ENCODE data around the gene CDK14.
"Not testable (repeated sequence)": the region's sequence is repeated elsewhere in the genome, so short reads cannot be mapped to it uniquely, and the experiment has no call there.

CDK14 gene

DNA sequence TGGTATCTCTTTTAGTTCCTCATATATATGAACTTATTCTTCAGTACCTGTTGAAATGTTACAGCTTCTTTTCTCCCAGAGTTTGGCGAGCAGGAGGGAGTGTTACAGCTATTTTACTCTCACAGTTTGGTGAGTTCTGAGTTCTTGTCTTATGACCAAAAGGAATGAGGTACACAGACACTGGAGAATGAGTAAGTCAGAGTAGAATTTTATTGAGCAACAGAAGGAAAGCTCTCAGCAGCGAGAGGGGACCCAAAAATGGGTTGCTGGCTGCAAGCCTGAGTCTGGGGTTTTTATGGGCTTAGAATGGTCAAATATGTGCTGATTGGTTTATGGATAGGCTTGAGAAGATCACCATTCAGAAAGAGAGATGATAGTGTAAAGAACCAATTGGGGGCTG lies 175.2 kb downstream of the CDK14 start:
- peaks cover 13% of the 10 kb centered on the region for H3K9me3 Mint-ChIP-seq
- no peak overlapping the region for H3K4me3 Mint-ChIP-seq
- H3K27ac Mint-ChIP-seq, result no peak overlapping the region
- peaks cover 14% of the 10 kb centered on the region for H3K36me3 Mint-ChIP-seq (ENCODE audit: low read depth)
- H3K4me1 Mint-ChIP-seq (ENCODE audit: low read depth), result no peaks in the 10 kb centered on the region
- no peaks in the 10 kb centered on the region for H3K27me3 Mint-ChIP-seq

DNA sequence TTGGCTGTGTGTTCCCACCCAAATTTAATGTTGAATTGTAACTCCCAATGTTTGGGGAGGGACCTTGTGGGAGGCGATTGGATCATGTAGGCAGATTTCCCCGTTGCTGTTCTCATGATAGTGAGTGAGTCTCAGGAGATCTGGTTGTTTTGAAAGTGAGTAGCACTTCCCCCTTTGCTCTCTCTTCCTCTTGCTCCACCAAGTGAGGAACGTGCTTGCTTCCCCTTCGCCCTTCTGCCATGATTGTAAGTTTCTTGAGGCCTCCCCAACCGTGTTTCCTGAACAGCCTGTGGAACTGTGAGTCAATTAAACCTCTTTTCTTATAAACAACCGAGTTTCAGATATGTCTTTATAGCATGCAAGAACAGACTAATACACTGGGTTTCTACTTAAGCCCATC lies 176.3 kb downstream of the CDK14 start:
- Mint-ChIP-seq H3K27me3 (no peaks in the 10 kb centered on the region), H3K9me3 (peaks cover 13% of the 10 kb centered on the region), H3K4me1 (ENCODE audit: low read depth) (no peaks in the 10 kb centered on the region), H3K4me3 (no peak overlapping the region), H3K36me3 (ENCODE audit: low read depth) (peaks cover 14% of the 10 kb centered on the region), H3K27ac (peak overlapping the region; percentile 57)

DNA sequence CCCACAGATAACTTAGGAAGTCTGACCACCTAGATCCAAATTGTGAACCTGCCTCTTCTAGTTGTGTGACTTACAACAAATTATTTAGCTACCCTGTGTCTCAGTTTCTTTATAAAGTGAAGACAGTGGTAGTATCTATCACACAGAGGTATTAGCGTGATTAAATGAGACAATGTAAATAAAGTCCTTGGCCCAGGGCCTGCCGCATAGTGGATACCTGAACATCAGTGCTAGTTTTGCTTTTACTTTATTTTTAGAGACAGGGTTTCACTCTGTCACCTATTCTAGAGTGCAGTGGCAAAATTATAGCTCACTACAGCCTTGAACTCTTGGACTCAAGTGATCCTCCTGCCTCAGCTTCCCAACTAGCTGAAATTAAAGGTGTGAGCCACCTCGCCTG lies 177.1 kb downstream of the CDK14 start:
- no peak overlapping the region for H3K4me3 Mint-ChIP-seq
- no peaks in the 10 kb centered on the region for H3K27me3 Mint-ChIP-seq
- H3K9me3 Mint-ChIP-seq, result peaks cover 13% of the 10 kb centered on the region
- no peaks in the 10 kb centered on the region for H3K4me1 Mint-ChIP-seq (ENCODE audit: low read depth)
- no peak overlapping the region for H3K27ac Mint-ChIP-seq
- H3K36me3 Mint-ChIP-seq (ENCODE audit: low read depth), result peaks cover 14% of the 10 kb centered on the region

DNA sequence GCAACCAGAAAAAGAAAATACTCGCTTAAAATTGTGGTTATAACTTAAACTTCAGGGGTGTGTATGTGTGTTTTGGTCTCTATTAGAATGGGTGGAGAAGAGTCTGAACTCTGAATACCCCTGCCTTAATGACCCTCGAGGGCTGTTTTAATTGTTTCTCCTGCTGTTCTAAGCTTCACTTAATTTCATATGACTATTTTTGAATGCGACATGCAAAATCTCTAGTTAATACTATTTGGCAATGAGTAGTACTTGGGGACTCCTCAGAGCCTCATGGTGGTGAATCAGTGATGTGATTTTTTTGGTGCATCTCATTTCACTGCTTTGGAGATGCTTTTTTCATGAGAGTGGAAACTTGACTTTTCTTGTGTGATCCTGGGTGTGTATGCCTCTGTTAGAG lies 178.6 kb downstream of the CDK14 start:
- Mint-ChIP-seq H3K4me1 (ENCODE audit: low read depth) (no peaks in the 10 kb centered on the region), H3K27ac (no peak overlapping the region), H3K27me3 (no peaks in the 10 kb centered on the region), H3K36me3 (ENCODE audit: low read depth) (peaks cover 14% of the 10 kb centered on the region), H3K4me3 (no peak overlapping the region), H3K9me3 (peaks cover 13% of the 10 kb centered on the region)

DNA sequence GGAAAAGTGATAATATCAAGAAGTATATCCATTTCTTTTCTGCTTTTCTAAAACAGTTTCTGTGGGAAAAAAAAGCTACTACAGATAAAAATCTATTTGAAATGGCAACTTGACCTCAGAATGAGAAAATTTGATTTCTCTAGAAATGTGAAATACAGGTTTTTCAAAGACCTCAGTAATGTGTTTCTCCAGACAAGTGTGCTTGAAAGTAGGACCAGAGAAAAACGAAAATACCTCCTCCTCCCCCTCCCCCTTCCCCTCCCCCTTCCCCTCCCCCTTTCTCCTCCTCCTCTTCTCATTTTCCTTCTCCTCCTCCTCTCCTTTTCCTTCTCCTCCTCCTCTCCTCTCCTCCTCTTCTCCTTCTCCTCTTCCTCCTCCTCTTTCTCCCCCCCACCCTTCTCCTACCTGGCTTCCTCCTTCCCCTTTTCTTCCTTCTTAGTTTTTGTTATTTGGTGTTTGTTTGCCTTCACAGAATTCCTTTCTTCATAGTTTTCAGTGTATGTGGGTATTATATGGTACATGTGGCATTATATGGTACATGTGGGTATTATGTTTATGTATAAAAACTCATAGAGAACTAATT lies 179.4 kb downstream of the CDK14 start:
- Mint-ChIP-seq H3K4me3 (no peak overlapping the region), H3K36me3 (ENCODE audit: low read depth) (peaks cover 13% of the 10 kb centered on the region), H3K27me3 (no peaks in the 10 kb centered on the region), H3K27ac (no peak overlapping the region), H3K9me3 (peaks cover 12% of the 10 kb centered on the region), H3K4me1 (ENCODE audit: low read depth) (no peaks in the 10 kb centered on the region)

DNA sequence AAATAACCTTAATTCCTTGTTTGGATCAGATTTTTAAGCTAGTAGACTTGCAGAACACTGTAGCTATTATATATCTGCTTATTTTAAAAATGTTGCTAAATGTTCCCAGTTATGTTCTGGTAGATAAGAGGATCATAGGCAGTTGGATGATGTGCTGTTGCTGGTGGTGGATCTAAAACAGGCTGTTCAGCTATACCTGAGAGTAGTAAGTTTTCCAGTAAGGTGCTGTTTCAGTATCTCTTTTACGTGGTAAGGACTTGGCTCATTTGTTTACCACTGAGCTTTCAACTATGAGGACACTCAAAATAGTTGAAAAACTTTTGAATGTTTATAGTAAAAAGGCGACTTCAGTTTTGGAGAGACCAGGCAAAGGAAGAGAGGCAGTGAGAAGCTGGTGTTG lies 180.9 kb downstream of the CDK14 start:
- H3K27ac Mint-ChIP-seq, result no peak overlapping the region

DNA sequence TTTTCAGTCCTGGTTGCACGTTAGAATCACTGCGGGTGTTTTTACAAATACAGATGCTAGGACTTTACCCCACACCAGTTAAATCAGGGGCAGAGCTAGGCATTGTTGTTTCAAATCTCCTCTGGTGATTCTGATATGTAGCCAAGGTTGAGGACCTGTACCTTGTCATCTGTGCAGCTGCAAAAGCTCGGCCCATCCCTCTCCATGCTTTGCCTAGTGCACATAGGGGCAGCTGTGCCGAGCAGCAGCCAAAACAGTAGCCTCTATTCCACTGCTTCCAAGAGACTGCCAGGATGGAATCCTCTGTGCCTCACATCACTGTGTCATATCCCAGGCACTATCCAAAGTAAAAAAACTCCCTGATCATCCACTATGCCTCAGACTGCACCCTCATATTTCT lies 181.3 kb downstream of the CDK14 start:
- H3K36me3 Mint-ChIP-seq (ENCODE audit: low read depth), result peaks cover 1% of the 10 kb centered on the region
- no peak overlapping the region for H3K4me3 Mint-ChIP-seq
- peaks cover 2% of the 10 kb centered on the region for H3K9me3 Mint-ChIP-seq
- H3K4me1 Mint-ChIP-seq (ENCODE audit: low read depth), result no peaks in the 10 kb centered on the region
- H3K27me3 Mint-ChIP-seq, result no peaks in the 10 kb centered on the region
- H3K27ac Mint-ChIP-seq, result no peak overlapping the region

More for the DNA sequence above, 180.9 kb downstream of the CDK14 start:
- Mint-ChIP-seq H3K36me3 (ENCODE audit: low read depth) (peaks cover 3% of the 10 kb centered on the region), H3K4me1 (ENCODE audit: low read depth) (no peaks in the 10 kb centered on the region), H3K9me3 (peaks cover 4% of the 10 kb centered on the region), H3K4me3 (no peak overlapping the region), H3K27me3 (no peaks in the 10 kb centered on the region)

DNA sequence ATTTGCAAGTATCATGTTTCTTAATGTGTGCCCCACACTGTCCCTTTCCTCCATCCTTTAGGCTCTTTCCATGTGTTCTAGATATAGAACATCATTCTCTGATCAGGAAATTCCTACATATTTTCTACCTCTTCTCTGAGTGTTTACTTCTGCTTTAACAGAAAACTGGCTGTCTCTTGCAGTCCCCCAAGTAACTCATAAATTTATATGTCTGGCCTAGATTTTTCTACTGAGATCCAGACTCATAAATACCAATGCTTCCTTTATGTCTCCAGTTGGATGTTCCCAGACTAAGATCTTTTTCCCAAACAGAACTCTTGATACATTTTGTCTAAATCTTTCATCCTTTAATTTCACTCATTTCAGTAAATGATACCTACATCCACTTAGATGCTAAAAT lies 181.8 kb downstream of the CDK14 start:
- H3K4me1 Mint-ChIP-seq (ENCODE audit: low read depth), result no peaks in the 10 kb centered on the region
- H3K27ac Mint-ChIP-seq, result no peak overlapping the region

DNA sequence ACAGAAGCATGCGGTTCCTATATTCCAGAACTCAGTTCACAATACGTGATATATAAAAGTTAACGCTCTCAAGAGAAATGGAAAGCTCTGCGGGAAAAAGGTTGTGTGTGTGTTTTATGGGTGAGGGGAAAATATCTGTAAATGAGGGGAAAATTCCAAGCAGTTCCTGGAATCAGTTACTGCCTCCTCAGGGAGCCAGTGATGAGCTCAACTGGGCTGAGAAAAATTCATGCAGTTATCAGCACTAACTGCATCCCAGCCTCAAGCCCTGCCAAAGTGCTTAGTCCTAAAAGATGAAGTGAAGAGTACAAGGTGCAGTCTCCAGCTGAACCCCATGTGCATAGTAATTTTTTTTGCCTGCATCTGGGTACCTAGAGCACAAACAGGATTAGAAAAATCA lies 191.9 kb downstream of the CDK14 start:
- Mint-ChIP-seq H3K27me3 (no peaks in the 10 kb centered on the region), H3K4me3 (no peak overlapping the region), H3K36me3 (ENCODE audit: low read depth) (peaks cover 9% of the 10 kb centered on the region), H3K27ac (no peak overlapping the region), H3K9me3 (peaks cover 18% of the 10 kb centered on the region), H3K4me1 (ENCODE audit: low read depth) (no peaks in the 10 kb centered on the region)

More for the DNA sequence above, 181.8 kb downstream of the CDK14 start:
- no peak overlapping the region for H3K4me3 Mint-ChIP-seq
- H3K36me3 Mint-ChIP-seq (ENCODE audit: low read depth), result no peaks in the 10 kb centered on the region
- no peaks in the 10 kb centered on the region for H3K27me3 Mint-ChIP-seq
- H3K9me3 Mint-ChIP-seq, result no peaks in the 10 kb centered on the region

DNA sequence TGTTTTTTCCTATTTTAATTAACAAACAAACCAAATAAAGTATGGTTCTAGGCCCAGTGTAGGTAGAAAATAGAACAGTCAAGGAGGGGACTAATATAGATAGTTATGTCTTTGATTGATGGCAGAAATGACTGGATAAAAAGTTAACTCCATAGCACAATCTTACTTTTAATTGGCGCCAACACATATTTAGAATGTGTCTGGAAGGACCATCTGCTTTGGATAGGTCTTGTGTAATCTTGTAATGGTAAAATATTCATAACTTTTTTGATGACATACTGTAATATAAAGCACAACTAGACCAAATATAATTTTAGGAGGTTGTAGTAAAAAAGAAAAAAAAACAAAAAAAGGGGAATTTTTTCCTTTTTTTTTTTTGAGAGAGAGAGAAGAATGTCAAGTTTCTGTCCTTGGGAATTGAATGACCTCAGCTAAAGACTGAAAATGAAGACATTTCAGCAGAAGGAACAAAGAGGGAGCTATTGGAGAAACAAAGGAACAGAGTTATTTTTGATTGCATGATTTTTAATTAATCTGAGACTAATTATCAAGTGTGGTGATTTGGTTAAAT lies 193.7 kb downstream of the CDK14 start:
- no peak overlapping the region for H3K4me3 Mint-ChIP-seq
- no peak overlapping the region for H3K27ac Mint-ChIP-seq
- no peaks in the 10 kb centered on the region for H3K4me1 Mint-ChIP-seq (ENCODE audit: low read depth)
- no peaks in the 10 kb centered on the region for H3K27me3 Mint-ChIP-seq
- H3K9me3 Mint-ChIP-seq, result peaks cover 22% of the 10 kb centered on the region
- peaks cover 5% of the 10 kb centered on the region for H3K36me3 Mint-ChIP-seq (ENCODE audit: low read depth)

DNA sequence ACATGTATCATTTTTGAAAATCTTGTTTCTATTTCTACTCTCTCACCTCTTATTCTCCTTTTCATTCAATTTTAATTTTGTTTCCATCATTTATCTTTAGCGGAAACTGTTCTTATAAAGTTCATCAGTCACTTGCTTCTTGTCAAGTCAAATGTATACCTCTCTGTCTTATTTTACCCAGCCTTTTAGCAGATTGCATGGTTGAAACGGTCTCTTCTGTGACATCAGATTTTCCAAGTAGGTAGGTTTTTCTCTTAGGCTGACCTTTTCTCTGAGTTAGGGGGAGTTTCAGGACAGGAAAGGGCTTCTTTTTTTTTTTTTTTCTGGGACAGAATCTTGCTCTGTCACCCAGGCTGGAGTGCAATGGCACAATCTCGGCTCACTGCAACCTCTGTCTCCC lies 195.5 kb downstream of the CDK14 start:
- H3K27ac Mint-ChIP-seq, result no peak overlapping the region
- no peaks in the 10 kb centered on the region for H3K4me1 Mint-ChIP-seq (ENCODE audit: low read depth)
- peaks cover 30% of the 10 kb centered on the region for H3K9me3 Mint-ChIP-seq
- no peak overlapping the region for H3K4me3 Mint-ChIP-seq
- H3K36me3 Mint-ChIP-seq (ENCODE audit: low read depth), result peaks cover 5% of the 10 kb centered on the region
- H3K27me3 Mint-ChIP-seq, result no peaks in the 10 kb centered on the region

DNA sequence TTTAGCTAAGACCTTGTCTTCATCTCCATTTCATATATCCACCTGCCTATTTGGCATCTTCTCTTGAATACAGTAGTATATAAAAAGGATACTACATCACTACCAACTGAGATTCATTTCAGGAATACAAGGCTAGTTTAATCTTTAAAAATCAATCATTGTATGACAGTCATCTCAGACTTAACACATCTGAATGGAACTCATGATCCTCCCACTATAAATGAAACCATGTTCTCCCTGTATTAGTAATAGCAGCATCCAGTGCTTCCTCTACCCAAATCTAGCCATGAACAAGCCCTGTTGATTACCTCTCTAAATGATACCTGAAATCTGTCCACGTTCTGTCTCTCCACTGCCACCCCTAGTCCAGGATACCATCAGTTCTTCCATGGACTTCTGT lies 196.2 kb downstream of the CDK14 start:
- Mint-ChIP-seq H3K27me3 (no peaks in the 10 kb centered on the region), H3K27ac (no peak overlapping the region), H3K36me3 (ENCODE audit: low read depth) (peaks cover 5% of the 10 kb centered on the region), H3K4me3 (no peak overlapping the region), H3K4me1 (ENCODE audit: low read depth) (no peaks in the 10 kb centered on the region), H3K9me3 (peaks cover 32% of the 10 kb centered on the region)

DNA sequence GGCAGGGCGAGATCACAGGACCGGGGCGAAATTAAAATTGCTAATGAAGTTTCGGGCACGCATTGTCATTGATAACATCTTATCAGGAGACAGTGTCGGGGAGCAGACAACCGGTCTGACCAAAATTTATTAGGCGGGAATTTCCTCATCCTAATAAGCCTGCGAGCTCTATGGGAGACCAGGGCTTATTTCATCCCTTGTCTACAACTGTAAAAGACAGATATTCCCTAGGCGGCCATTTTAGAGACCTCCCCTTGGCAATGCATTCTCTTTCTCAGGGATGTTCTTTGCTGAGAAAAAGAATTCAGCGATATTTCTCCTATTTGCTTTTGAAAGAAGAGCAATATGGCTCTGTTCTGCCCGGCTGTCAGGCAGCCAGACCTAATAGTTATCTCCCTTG lies 198.1 kb downstream of the CDK14 start:
- not testable (repeated sequence) for H3K27ac Mint-ChIP-seq; H3K27me3 Mint-ChIP-seq; H3K36me3 Mint-ChIP-seq (ENCODE audit: low read depth); H3K4me3 Mint-ChIP-seq; H3K4me1 Mint-ChIP-seq (ENCODE audit: low read depth)
- H3K9me3 Mint-ChIP-seq, result peaks cover 32% of the 10 kb centered on the region

DNA sequence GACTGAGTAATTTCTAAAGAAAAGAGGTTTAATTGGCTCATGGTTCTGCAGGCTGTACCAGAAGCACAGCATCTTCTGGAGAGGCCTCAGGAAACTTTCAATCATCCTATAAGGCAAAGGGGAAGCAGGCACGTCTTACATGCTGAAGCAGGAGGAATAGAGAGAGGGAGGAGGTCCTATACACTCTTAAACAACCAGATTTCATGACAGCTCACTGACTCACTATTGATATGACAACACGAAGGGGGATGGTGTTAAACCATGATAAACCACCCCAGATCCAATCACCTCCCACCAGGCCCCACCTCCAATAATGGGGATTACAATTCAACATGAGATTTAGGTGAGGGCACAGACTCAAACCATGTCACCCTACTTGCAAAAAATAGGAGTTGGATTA lies 201.5 kb downstream of the CDK14 start:
- Mint-ChIP-seq H3K27ac (no peak overlapping the region), H3K9me3 (peaks cover 28% of the 10 kb centered on the region), H3K36me3 (ENCODE audit: low read depth) (peaks cover 4% of the 10 kb centered on the region), H3K27me3 (no peaks in the 10 kb centered on the region), H3K4me3 (no peak overlapping the region), H3K4me1 (ENCODE audit: low read depth) (no peaks in the 10 kb centered on the region)

DNA sequence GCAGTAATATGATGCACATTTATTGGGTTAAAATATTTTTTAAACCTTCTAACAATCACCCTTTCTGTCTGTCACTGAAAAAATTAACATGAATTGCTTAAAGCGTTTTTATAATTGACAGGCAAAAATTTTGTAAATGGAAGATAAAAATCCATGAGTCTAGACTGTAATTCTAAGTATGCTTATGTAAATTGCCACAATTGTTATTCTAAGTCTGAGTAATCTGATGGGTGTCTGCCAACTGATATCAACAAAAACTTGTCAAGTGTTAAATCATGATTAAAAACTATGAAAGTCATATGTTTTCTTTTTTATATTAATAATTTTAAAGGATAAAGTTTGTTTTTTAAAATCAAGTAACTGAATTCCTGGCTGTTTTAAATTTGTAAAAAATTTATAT lies 208.2 kb downstream of the CDK14 start:
- no peak overlapping the region for H3K4me3 Mint-ChIP-seq
- peaks cover 6% of the 10 kb centered on the region for H3K9me3 Mint-ChIP-seq
- no peaks in the 10 kb centered on the region for H3K4me1 Mint-ChIP-seq (ENCODE audit: low read depth)
- no peaks in the 10 kb centered on the region for H3K36me3 Mint-ChIP-seq (ENCODE audit: low read depth)
- H3K27me3 Mint-ChIP-seq, result no peaks in the 10 kb centered on the region
- no peak overlapping the region for H3K27ac Mint-ChIP-seq

DNA sequence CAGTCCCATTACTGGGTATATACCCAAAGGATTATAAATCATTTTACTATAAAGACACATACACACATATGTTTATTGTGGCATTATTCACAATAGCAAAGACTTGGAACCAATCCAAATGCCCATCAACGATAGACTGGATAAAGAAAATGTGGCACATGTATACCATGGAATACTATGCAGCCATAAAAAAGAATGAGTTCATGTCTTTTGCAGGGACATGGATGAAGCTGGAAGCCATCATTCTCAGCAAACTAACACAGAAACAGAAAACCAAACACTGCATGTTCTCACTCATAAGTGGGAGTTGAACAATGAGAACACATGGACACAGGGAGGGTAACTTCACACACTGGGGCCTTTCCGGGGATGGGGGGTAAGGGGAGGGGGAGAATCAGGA lies 219.4 kb downstream of the CDK14 start:
- not testable (repeated sequence) for H3K4me3 Mint-ChIP-seq; H3K36me3 Mint-ChIP-seq (ENCODE audit: low read depth)

More for the DNA sequence above, 219.4 kb downstream of the CDK14 start:
- Mint-ChIP-seq H3K9me3 (peaks cover 10% of the 10 kb centered on the region), H3K4me1 (ENCODE audit: low read depth) (peaks cover 15% of the 10 kb centered on the region)
- H3K27ac Mint-ChIP-seq, H3K27me3 Mint-ChIP-seq: not testable (repeated sequence)

All from stimulated activated naive CD8-positive, alpha-beta T cell treated with anti-CD3 and anti-CD28 coated beads, Interleukin-15, Interleukin-2, amounts not matched to agents 100 ng/mL and 50 ng/mL, for 24 hours (primary cell).